ENCODE data around the gene SYT1. TPM values are rescaled to one million over a fixed set of nuclear protein-coding genes. Genes with fewer than 3 reads are reported as not detected.

SYT1 gene
- total and polyA plus RNA-seq, 2 donors (not counting 3 experiments of a cell fraction or from before 2014, with no cell fraction given): 3.2 to 15.3 TPM

DNA sequence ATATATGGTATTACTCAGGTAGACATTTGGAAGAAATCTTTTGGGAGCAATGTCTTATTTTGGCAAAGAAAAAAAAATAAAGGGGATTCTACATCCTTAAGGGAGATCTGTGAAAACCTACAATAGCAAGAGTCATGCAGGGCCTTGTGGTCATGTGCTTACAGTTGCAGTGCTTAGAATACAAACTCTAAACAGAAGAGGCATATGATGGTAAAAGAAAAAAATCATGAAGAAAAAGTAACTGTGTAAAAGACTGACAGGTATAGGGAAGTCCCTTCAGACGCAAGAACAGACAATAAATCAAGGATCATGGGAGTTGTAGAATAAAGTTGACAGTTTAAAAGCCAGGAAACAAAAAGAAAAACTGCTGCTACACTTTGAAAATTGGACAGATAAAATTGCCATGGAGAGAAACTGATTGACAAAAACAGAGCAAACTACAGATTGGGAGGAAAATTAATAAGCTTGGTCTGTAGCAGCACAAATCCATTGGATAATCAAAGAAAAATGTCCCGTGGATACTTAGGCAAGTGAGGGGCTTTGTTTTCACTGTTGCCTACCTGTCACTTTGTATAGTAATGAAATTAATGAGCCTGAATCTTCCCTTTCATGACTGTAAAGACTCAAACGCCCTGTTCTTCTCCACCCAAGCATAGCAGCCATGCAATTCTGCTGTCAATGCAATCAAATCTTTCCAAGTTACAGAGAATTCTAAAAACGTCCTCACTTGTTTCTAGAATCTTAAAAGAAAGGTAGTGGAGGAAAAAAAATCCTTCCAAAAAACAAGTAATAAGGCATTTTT lies 402.0 kb downstream of the SYT1 start:
- H3K79me2 ChIP-seq (ENCODE audit: control insufficient read depth, insufficient read depth, low read length): no peaks in the 10 kb centered on the region
- DNase-seq (ENCODE audit: low read depth, low spot score): no peak

More for the DNA sequence above, 402.0 kb downstream of the SYT1 start:
- no peaks in the 10 kb centered on the region for H4K20me1 ChIP-seq (replicated peaks; ENCODE audit: control insufficient read depth, extremely low read depth, insufficient read depth, low read length)
- H3K9me3 ChIP-seq (replicated peaks; ENCODE audit: control insufficient read depth, insufficient read depth, low read length): no peaks in the 10 kb centered on the region
- H3K27ac ChIP-seq (ENCODE audit: insufficient read depth, low read depth, low read length): no peak overlapping the region
- H3K36me3 ChIP-seq (ENCODE audit: control insufficient read depth in 2 of 2, extremely low read depth in 1 of 2, insufficient read depth in 2 of 2, low read length in 2 of 2): no peaks in the 10 kb centered on the region
- no TSS peak for BruUV-seq (replicated peaks)
- H3K4me3 ChIP-seq (replicated peaks in 1 of 3; ENCODE audit: insufficient read depth in 1 of 3, low read depth in 1 of 3, low read length in 3 of 3): no peak overlapping the region
- FAIRE-seq: no peak
- dilution Hi-C loops (cut with MboI; ENCODE audit: extremely low pct_ligation_motif_present, low sequenced_read_pairs): no loop called here
- no peaks in the 10 kb centered on the region for H3K27me3 ChIP-seq (ENCODE audit: control insufficient read depth in 2 of 2, insufficient read depth in 2 of 2, low read length in 2 of 2)
- CTCF ChIA-PET: no interaction called here
- H3K9ac ChIP-seq (replicated peaks; ENCODE audit: extremely low read depth, insufficient read depth, low read length): no peak overlapping the region
- no peaks in the 10 kb centered on the region for H3K9me1 ChIP-seq (replicated peaks; ENCODE audit: control insufficient read depth, extremely low read depth, insufficient read depth, low read length)
- no peak overlapping the region for H3K4me2 ChIP-seq (ENCODE audit: insufficient read depth, low read length)
- no peaks in the 10 kb centered on the region for H3K4me1 ChIP-seq (ENCODE audit: control insufficient read depth, extremely low read depth, insufficient read depth, low read length)
- no peak overlapping the region for H2AFZ ChIP-seq (ENCODE audit: low read depth, low read length)
- intact Hi-C loops (cut with micrococcal nuclease): no loop called here
- POLR2A ChIA-PET: no interaction called here
- TF ChIP-seq POLR2A (IDR thresholded peaks at IDR 0.05; ENCODE audit: low read depth, low read length) (no peak), FOS (IDR thresholded peaks at IDR 0.05; ENCODE audit: borderline replicate concordance, insufficient read depth, low read length) (no peak), GATA2 (IDR thresholded peaks at IDR 0.05; ENCODE audit: insufficient read depth, insufficient read length, low read depth, low read length) (no peak), POLR2AphosphoS5 (IDR thresholded peaks at IDR 0.05; ENCODE audit: insufficient read depth, low read depth, low read length) (no peak), MYC (IDR thresholded peaks at IDR 0.05; ENCODE audit: low read depth, low read length) (no peak), EZH2 (IDR thresholded peaks at IDR 0.05; ENCODE audit: borderline replicate concordance, low read depth, low read length, severe bottlenecking) (no peak), JUN (IDR thresholded peaks at IDR 0.05; ENCODE audit: borderline replicate concordance, insufficient read depth, insufficient read length, low read depth) (no peak)
- TF ChIP-seq, protein P1, sequence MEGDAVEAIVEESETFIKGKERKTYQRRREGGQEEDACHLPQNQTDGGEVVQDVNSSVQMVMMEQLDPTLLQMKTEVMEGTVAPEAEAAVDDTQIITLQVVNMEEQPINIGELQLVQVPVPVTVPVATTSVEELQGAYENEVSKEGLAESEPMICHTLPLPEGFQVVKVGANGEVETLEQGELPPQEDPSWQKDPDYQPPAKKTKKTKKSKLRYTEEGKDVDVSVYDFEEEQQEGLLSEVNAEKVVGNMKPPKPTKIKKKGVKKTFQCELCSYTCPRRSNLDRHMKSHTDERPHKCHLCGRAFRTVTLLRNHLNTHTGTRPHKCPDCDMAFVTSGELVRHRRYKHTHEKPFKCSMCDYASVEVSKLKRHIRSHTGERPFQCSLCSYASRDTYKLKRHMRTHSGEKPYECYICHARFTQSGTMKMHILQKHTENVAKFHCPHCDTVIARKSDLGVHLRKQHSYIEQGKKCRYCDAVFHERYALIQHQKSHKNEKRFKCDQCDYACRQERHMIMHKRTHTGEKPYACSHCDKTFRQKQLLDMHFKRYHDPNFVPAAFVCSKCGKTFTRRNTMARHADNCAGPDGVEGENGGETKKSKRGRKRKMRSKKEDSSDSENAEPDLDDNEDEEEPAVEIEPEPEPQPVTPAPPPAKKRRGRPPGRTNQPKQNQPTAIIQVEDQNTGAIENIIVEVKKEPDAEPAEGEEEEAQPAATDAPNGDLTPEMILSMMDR (IDR thresholded peaks at IDR 0.05; ENCODE audit: extremely low read depth in 1 of 2, insufficient read depth in 1 of 2, low read depth in 1 of 2, low read length in 2 of 2): no peak
- TF ChIP-seq, protein P2, sequence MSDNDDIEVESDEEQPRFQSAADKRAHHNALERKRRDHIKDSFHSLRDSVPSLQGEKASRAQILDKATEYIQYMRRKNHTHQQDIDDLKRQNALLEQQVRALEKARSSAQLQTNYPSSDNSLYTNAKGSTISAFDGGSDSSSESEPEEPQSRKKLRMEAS (IDR thresholded peaks at IDR 0.05; ENCODE audit: insufficient read depth, insufficient read length): no peak

All from endothelial cell of umbilical vein (primary cell).